SK-N-SH (cell line): ENCODE results near the gene ATRAID. TPM values are rescaled to one million over a fixed set of nuclear protein-coding genes. Genes with fewer than 3 reads are reported as not detected.

ENCODE experiments used
- CTCF ChIA-PET: fragments of 300-600, 350-600 bp; formaldehyde crosslinking; extraction: SDS; loops from one replicate; lab custom pipeline; 2021; lab: Yijun Ruan, JAX
- POLR2A ChIA-PET: fragments of 350-600 bp; sonication (Branson Sonifier 250); formaldehyde crosslinking; extraction: SDS; loops from one replicate; lab custom pipeline; 2020; ENCODE audit warnings: antibody characterized with exemption, inconsistent platforms; lab: Yijun Ruan, JAX
- DNase-seq: peaks from one replicate; pipeline ENCODE4 v3.0.0; 2012
- H2AFZ ChIP-seq: fragments of 200-600 bp; sonication (generic); 2 replicates; pipeline ENCODE4 v1.8.1; 2016; ENCODE audit warnings: antibody characterized with exemption, mild to moderate bottlenecking, low read depth
- H3F3A ChIP-seq: fragments of 200-600 bp; sonication (generic); replicated peaks from 2 replicates; pipeline ENCODE3; 2016; ENCODE audit warnings: antibody characterized with exemption, mild to moderate bottlenecking; ENCODE audit not compliant: insufficient read depth
- H3K27ac ChIP-seq, 2 experiments: fragments of 200-500 bp in 1 of 2; fragments of 200-600 bp in 1 of 2; sonication (Bioruptor generic) in 1 of 2; sonication (generic), shearing (Covaris generic) in 1 of 2; 2 replicates each; pipeline versions ENCODE4 v1.5.1 to v1.6.1; 2014 to 2016; ENCODE audit warnings: low read depth in 2 of 2, inconsistent platforms in 1 of 2, low read length in 1 of 2, mild to moderate bottlenecking in 1 of 2, mixed read lengths in 1 of 2
- H3K27me3 ChIP-seq: fragments of 200-600 bp; sonication (generic), shearing (Covaris generic); 2 replicates; pipeline ENCODE4 v1.6.1; 2016; ENCODE audit warnings: mixed run types; ENCODE audit not compliant: insufficient read depth
- H3K36me3 ChIP-seq, 2 experiments: fragments of 200-500 bp in 1 of 2; fragments of 200-600 bp in 1 of 2; sonication (Bioruptor generic) in 1 of 2; sonication (generic) in 1 of 2; replicated peaks in 1 of 2; 2 replicates each; pipeline versions ENCODE3 to v1.5.1; 2014 to 2016; ENCODE audit warnings: low read length in 1 of 2, mild to moderate bottlenecking in 1 of 2; ENCODE audit not compliant: insufficient read depth in 2 of 2, control insufficient read depth in 1 of 2
- H3K4me1 ChIP-seq, 2 experiments: fragments of 200-500 bp in 1 of 2; fragments of 200-600 bp in 1 of 2; sonication (Bioruptor generic) in 1 of 2; sonication (generic), shearing (Covaris generic) in 1 of 2; 2 replicates each; pipeline versions ENCODE4 v1.5.1 to v1.6.1; 2014 to 2016; ENCODE audit warnings: low read depth in 1 of 2, low read length in 1 of 2, mixed run types in 1 of 2; ENCODE audit not compliant: insufficient read depth in 2 of 2, control insufficient read depth in 1 of 2
- H3K4me2 ChIP-seq: fragments of 200-600 bp; sonication (generic), shearing (Covaris generic); 2 replicates; pipeline ENCODE4 v1.6.1; 2017; ENCODE audit warnings: mixed run types
- H3K4me3 ChIP-seq, 2 experiments: fragments of 200-500 bp in 1 of 2; fragments of 200-600 bp in 1 of 2; sonication (Bioruptor generic) in 1 of 2; sonication (generic), shearing (Covaris generic) in 1 of 2; 2 replicates each; pipeline versions ENCODE4 v1.5.1 to v1.8.1; 2014 to 2016; ENCODE audit warnings: low read depth in 2 of 2, inconsistent platforms in 1 of 2, low read length in 1 of 2, mild to moderate bottlenecking in 1 of 2, mixed read lengths in 1 of 2, moderate library complexity in 1 of 2
- H3K79me2 ChIP-seq: fragments of 200-600 bp; sonication (generic); 2 replicates; pipeline ENCODE4 v1.8.1; 2017; ENCODE audit warnings: mild to moderate bottlenecking; ENCODE audit not compliant: insufficient read depth
- H3K9ac ChIP-seq: fragments of 200-600 bp; sonication (generic); 2 replicates; pipeline ENCODE4 v1.6.1; 2017; ENCODE audit warnings: mixed run types
- H3K9me2 ChIP-seq: fragments of 200-600 bp; sonication (generic); 2 replicates; pipeline ENCODE4 v1.6.1; 2017; ENCODE audit warnings: mixed run types
- H3K9me3 ChIP-seq: fragments of 200-600 bp; sonication (generic); 2 replicates; pipeline ENCODE4 v1.6.1; 2017; ENCODE audit warnings: mixed run types, mild to moderate bottlenecking, moderate library complexity
- H4K20me1 ChIP-seq: fragments of 200-600 bp; sonication (generic); 2 replicates; pipeline ENCODE4 v1.6.1; 2017; ENCODE audit warnings: mild to moderate bottlenecking, mixed run types; ENCODE audit not compliant: insufficient read depth
- EP300 ChIP-seq, 2 experiments: IDR thresholded peaks; 2 replicates each; pipeline versions ENCODE4 v1.4.0 to v1.6.1; 2012; ENCODE audit warnings: borderline replicate concordance in 1 of 2, low read depth in 1 of 2, low read length in 1 of 2
- JUND ChIP-seq: IDR thresholded peaks from 2 replicates; pipeline ENCODE4 v1.4.0; 2012
- MXI1 ChIP-seq: IDR thresholded peaks from 2 replicates; pipeline ENCODE4 v1.6.1; 2012; ENCODE audit warnings: mild to moderate bottlenecking, low read depth, low read length, improper control_type of control experiment
- SMC3 ChIP-seq: IDR thresholded peaks from 2 replicates; pipeline ENCODE4 v1.6.1; 2012; ENCODE audit warnings: low read depth, low read length, improper control_type of control experiment
- WGBS: methylation state at CpG from one replicate; pipeline ENCODE4 v1.1.6; 2017; ENCODE audit warnings: low lambda C conversion rate; 5-methylcytosine and 5-hydroxymethylcytosine counted together
- polyA plus RNA-seq, 3 experiments: library from polyadenylated mRNA; depleted of rRNA; stranded (reverse); fragments of >200 nt; gene quantifications; 2 replicates each; pipeline ENCODE4 v1.2.3, GENCODE V29; 2012
- TF ChIP-seq, protein P1 (sequence below): IDR thresholded peaks from 2 replicates; pipeline ENCODE4 v1.4.0; 2012; ENCODE audit warnings: low read depth
- TF ChIP-seq, protein P2 (sequence below): fragments of 200-600 bp; sonication (generic); IDR thresholded peaks from 2 replicates; pipeline ENCODE4 v1.6.1; 2017; ENCODE audit warnings: antibody characterized with exemption, mild to moderate bottlenecking, moderate library complexity
- TF ChIP-seq, protein P3 (sequence below): fragments of 150-350 bp; IDR thresholded peaks from 2 replicates; pipeline ENCODE4 v1.6.1; 2017; ENCODE audit warnings: antibody characterized with exemption, low read length, low read depth, borderline replicate concordance
- TF ChIP-seq, protein P4 (sequence below): fragments of 150-350 bp; IDR thresholded peaks from 2 replicates; pipeline ENCODE4 v1.6.1; 2016; ENCODE audit warnings: mild to moderate bottlenecking, low read depth, low read length
- TF ChIP-seq, protein P5 (sequence below): IDR thresholded peaks from 2 replicates; pipeline ENCODE4; 2012

The ATRAID gene
- polyA plus RNA-seq, 1 of the 3 experiments (the other 2 are of a cell fraction): 289 TPM

DNA sequence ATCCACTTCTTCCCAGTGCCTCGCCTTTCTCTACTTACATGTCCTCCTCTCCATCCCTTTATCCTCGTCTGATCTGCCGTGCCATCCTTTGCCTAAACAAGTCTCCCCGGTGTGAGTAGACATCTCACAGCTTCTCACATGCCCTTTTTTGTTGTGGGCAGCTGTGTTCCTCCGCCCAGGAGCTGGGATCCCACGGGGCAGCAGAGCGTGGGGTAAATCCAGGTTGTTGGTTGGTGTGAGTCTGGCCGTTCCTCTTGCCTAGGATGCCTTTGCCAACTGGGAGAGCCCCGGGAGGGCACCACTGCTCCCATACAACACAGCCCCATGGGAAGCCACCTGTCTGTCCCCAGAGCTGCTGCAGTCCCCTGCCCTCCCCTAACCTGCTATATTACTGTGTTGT is 28.6 kb downstream of the ATRAID start:
- Histone ChIP-seq H3K4me1 (no peaks in the 10 kb centered on the region; a peak in 1 of 4 replicates), H3K36me3 (peaks cover 42 to 84% of the 10 kb centered on the region in 2 experiments)
- CTCF ChIA-PET: interaction anchor here (1.0 to 6.8 kb wide), 6 partner anchors 8 to 63 kb away, joined by 3 to 39 read pairs (median 9); partner anchors contain the start of genes SLC30A3 and TRIM54

More for the DNA sequence above, 28.6 kb downstream of the ATRAID start:
- Histone ChIP-seq H3K27me3 (no peaks in the 10 kb centered on the region), H3F3A (peaks cover 3% of the 10 kb centered on the region), H4K20me1 (no peaks in the 10 kb centered on the region; the same call in 1 of the 2 replicates), H3K4me3 (no peak overlapping the region), H3K4me2 (no peak overlapping the region), H3K27ac (no peak overlapping the region), H3K9me2 (no peaks in the 10 kb centered on the region), H2AFZ (no peak overlapping the region), H3K79me2 (no peaks in the 10 kb centered on the region), H3K9me3 (no peaks in the 10 kb centered on the region), H3K9ac (no peak overlapping the region)
- WGBS: 98% methylated on average over 9 of the region's 9 CpGs
- no peak for DNase-seq
- TF ChIP-seq, protein P1, sequence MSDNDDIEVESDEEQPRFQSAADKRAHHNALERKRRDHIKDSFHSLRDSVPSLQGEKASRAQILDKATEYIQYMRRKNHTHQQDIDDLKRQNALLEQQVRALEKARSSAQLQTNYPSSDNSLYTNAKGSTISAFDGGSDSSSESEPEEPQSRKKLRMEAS: no peak
- TF ChIP-seq MXI1: no peak
- TF ChIP-seq SMC3: no peak
- TF ChIP-seq, protein P2, sequence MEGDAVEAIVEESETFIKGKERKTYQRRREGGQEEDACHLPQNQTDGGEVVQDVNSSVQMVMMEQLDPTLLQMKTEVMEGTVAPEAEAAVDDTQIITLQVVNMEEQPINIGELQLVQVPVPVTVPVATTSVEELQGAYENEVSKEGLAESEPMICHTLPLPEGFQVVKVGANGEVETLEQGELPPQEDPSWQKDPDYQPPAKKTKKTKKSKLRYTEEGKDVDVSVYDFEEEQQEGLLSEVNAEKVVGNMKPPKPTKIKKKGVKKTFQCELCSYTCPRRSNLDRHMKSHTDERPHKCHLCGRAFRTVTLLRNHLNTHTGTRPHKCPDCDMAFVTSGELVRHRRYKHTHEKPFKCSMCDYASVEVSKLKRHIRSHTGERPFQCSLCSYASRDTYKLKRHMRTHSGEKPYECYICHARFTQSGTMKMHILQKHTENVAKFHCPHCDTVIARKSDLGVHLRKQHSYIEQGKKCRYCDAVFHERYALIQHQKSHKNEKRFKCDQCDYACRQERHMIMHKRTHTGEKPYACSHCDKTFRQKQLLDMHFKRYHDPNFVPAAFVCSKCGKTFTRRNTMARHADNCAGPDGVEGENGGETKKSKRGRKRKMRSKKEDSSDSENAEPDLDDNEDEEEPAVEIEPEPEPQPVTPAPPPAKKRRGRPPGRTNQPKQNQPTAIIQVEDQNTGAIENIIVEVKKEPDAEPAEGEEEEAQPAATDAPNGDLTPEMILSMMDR: no peak
- TF ChIP-seq, protein P3, sequence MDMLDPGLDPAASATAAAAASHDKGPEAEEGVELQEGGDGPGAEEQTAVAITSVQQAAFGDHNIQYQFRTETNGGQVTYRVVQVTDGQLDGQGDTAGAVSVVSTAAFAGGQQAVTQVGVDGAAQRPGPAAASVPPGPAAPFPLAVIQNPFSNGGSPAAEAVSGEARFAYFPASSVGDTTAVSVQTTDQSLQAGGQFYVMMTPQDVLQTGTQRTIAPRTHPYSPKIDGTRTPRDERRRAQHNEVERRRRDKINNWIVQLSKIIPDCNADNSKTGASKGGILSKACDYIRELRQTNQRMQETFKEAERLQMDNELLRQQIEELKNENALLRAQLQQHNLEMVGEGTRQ: no peak
- TF ChIP-seq, protein P4, sequence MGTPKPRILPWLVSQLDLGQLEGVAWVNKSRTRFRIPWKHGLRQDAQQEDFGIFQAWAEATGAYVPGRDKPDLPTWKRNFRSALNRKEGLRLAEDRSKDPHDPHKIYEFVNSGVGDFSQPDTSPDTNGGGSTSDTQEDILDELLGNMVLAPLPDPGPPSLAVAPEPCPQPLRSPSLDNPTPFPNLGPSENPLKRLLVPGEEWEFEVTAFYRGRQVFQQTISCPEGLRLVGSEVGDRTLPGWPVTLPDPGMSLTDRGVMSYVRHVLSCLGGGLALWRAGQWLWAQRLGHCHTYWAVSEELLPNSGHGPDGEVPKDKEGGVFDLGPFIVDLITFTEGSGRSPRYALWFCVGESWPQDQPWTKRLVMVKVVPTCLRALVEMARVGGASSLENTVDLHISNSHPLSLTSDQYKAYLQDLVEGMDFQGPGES: no peak
- no peak for TF ChIP-seq EP300 (IDR thresholded peaks at IDR 0.05; ENCODE audit: borderline replicate concordance in 1 of 2, low read depth in 1 of 2, low read length in 1 of 2)
- TF ChIP-seq, protein P5, sequence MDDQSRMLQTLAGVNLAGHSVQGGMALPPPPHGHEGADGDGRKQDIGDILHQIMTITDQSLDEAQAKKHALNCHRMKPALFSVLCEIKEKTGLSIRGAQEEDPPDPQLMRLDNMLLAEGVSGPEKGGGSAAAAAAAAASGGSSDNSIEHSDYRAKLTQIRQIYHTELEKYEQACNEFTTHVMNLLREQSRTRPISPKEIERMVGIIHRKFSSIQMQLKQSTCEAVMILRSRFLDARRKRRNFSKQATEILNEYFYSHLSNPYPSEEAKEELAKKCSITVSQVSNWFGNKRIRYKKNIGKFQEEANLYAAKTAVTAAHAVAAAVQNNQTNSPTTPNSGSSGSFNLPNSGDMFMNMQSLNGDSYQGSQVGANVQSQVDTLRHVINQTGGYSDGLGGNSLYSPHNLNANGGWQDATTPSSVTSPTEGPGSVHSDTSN: no peak
- TF ChIP-seq JUND: no peak
- POLR2A ChIA-PET: no interaction called here
